Activated CD4-positive, alpha-beta T cell treated with anti-CD3 and anti-CD28 coated beads, Interleukin-2, amount 10 ng/mL, durations not matched to agents 7 days and 5 days (primary cell): ENCODE results near the gene YEATS4. TPM values are rescaled to one million over a fixed set of nuclear protein-coding genes. Genes with fewer than 3 reads are reported as not detected.

Experiments
- CTCF ChIA-PET: fragments of 350-600 bp; sonication (Branson Sonifier 250); formaldehyde crosslinking; loops from one replicate; lab custom pipeline; 2021; ENCODE audit warnings: antibody characterized with exemption; lab: Charles Lee
- POLR2A ChIA-PET: fragments of 350-600 bp; sonication (Branson Sonifier 250); formaldehyde crosslinking; loops from one replicate; lab custom pipeline; 2021; ENCODE audit warnings: antibody characterized with exemption; lab: Charles Lee
- DNase-seq: peaks from one replicate; pipeline ENCODE4 v3.0.0-alpha.2; 2020
- H3K27ac Mint-ChIP-seq: one replicate; pipeline ENCODE4 v1.8.0; 2021; ENCODE audit warnings: mild to moderate bottlenecking, moderate library complexity, mixed read lengths
- H3K27me3 Mint-ChIP-seq: one replicate; pipeline ENCODE4 v1.8.0; 2021; ENCODE audit warnings: mixed read lengths
- H3K36me3 Mint-ChIP-seq: one replicate; pipeline ENCODE4 v1.8.0; 2021; ENCODE audit warnings: low read depth, mixed read lengths
- H3K4me1 Mint-ChIP-seq: one replicate; pipeline ENCODE4 v1.8.0; 2021; ENCODE audit warnings: mixed read lengths
- H3K4me3 Mint-ChIP-seq: one replicate; pipeline ENCODE4 v1.8.0; 2021; ENCODE audit warnings: mild to moderate bottlenecking, moderate library complexity, mixed read lengths
- H3K9me3 Mint-ChIP-seq: one replicate; pipeline ENCODE4 v1.8.0; 2021; ENCODE audit warnings: mixed read lengths
- total RNA-seq, 2 experiments: library from RNA; stranded (reverse); gene quantifications; one replicate each; pipeline ENCODE4 v1.2.3, GENCODE V29; 2021

Gene YEATS4
- total RNA-seq, 2 experiments from 2014 or later = 45.3 to 48.1 TPM

GRCh38 chr12:69431591-69432222 lies 72.2 kb downstream of the YEATS4 start:
- Mint-ChIP-seq H3K9me3 (no peaks in the 10 kb centered on the region), H3K4me1 (no peaks in the 10 kb centered on the region), H3K27ac (no peak overlapping the region), H3K27me3 (no peaks in the 10 kb centered on the region), H3K4me3 (no peak overlapping the region), H3K36me3 (no peaks in the 10 kb centered on the region)
- CTCF ChIA-PET = no interaction called here
- DNase-seq = no peak
- POLR2A ChIA-PET = no interaction called here

- H3K27ac Mint-ChIP-seq = no peak overlapping the region
- H3K4me3 Mint-ChIP-seq = no peak overlapping the region
- no peaks in the 10 kb centered on the region for H3K36me3 Mint-ChIP-seq
- no peaks in the 10 kb centered on the region for H3K27me3 Mint-ChIP-seq
- H3K4me1 Mint-ChIP-seq = no peaks in the 10 kb centered on the region
- no peak for DNase-seq
- ChIA-PET POLR2A (no interaction called here), CTCF (no interaction called here)
- H3K9me3 Mint-ChIP-seq = no peaks in the 10 kb centered on the region
Observed at GRCh38 chr12:69433653-69434052, 74.1 kb downstream of the YEATS4 start.

GRCh38 chr12:69435644-69436043 lies 76.1 kb downstream of the YEATS4 start:
- no peaks in the 10 kb centered on the region for H3K4me1 Mint-ChIP-seq
- H3K27me3 Mint-ChIP-seq = no peaks in the 10 kb centered on the region
- DNase-seq = no peak
- H3K27ac Mint-ChIP-seq = no peak overlapping the region
- CTCF ChIA-PET = interaction anchor here (0.8 kb wide), 1 partner anchor 1488 kb away, joined by 4 read pairs; no protein-coding TSS in a partner anchor
- no peak overlapping the region for H3K4me3 Mint-ChIP-seq
- no peaks in the 10 kb centered on the region for H3K9me3 Mint-ChIP-seq
- H3K36me3 Mint-ChIP-seq = no peaks in the 10 kb centered on the region
- POLR2A ChIA-PET = no interaction called here

- POLR2A ChIA-PET = no interaction called here
- no peaks in the 10 kb centered on the region for H3K4me1 Mint-ChIP-seq
- no peaks in the 10 kb centered on the region for H3K36me3 Mint-ChIP-seq
Observed at GRCh38 chr12:69437073-69437472, 77.5 kb downstream of the YEATS4 start.

GRCh38 chr12:69438539-69438938 lies 79.0 kb downstream of the YEATS4 start:
- Mint-ChIP-seq H3K9me3 (no peaks in the 10 kb centered on the region), H3K4me1 (no peaks in the 10 kb centered on the region), H3K27ac (no peak overlapping the region), H3K27me3 (no peaks in the 10 kb centered on the region), H3K4me3 (no peak overlapping the region), H3K36me3 (no peaks in the 10 kb centered on the region)
- ChIA-PET CTCF (no interaction called here), POLR2A (no interaction called here)
- DNase-seq = no peak

More at GRCh38 chr12:69437073-69437472, 77.5 kb downstream of the YEATS4 start:
- no peak for DNase-seq
- CTCF ChIA-PET = no interaction called here
- Mint-ChIP-seq H3K4me3 (no peak overlapping the region), H3K27ac (no peak overlapping the region), H3K9me3 (no peaks in the 10 kb centered on the region), H3K27me3 (no peaks in the 10 kb centered on the region)

GRCh38 chr12:69440016-69440415 lies 80.5 kb downstream of the YEATS4 start:
- no peak for DNase-seq
- ChIA-PET CTCF (no interaction called here), POLR2A (no interaction called here)
- Mint-ChIP-seq H3K27ac (no peak overlapping the region), H3K9me3 (no peaks in the 10 kb centered on the region), H3K4me1 (no peaks in the 10 kb centered on the region), H3K27me3 (no peaks in the 10 kb centered on the region), H3K4me3 (no peak overlapping the region), H3K36me3 (no peaks in the 10 kb centered on the region)

Other genes with a start within 250 kb of the YEATS4 start
- 10 to 100 TPM; 94.4 to 97.4 TPM for gene CPSF6, start 120.2 kb upstream of the YEATS4 start, total RNA-seq
- gene LYZ, start 11.4 kb upstream of the YEATS4 start, total RNA-seq = not detected
- 10 to 100 TPM; 14.6 to 18.4 TPM for gene FRS2, start 110.6 kb downstream of the YEATS4 start, total RNA-seq
- 100 to 1,000 TPM; 152 to 158 TPM for gene CCT2, start 225.7 kb downstream of the YEATS4 start, total RNA-seq